GM11168 (cell line): ENCODE results near the gene PTPRA.
"Not testable (repeated sequence)": the region's sequence is repeated elsewhere in the genome, so short reads cannot be mapped to it uniquely, and the experiment has no call there.

Experiments
- in situ Hi-C: fragments of 300-500 bp; cut with MboI; formaldehyde crosslinking; loops from one replicate; pipeline ENCODE4 v1.12.0; 2022; ENCODE audit warnings: low sequenced_read_pairs; ENCODE audit not compliant: unreplicated experiment

PTPRA gene

DNA sequence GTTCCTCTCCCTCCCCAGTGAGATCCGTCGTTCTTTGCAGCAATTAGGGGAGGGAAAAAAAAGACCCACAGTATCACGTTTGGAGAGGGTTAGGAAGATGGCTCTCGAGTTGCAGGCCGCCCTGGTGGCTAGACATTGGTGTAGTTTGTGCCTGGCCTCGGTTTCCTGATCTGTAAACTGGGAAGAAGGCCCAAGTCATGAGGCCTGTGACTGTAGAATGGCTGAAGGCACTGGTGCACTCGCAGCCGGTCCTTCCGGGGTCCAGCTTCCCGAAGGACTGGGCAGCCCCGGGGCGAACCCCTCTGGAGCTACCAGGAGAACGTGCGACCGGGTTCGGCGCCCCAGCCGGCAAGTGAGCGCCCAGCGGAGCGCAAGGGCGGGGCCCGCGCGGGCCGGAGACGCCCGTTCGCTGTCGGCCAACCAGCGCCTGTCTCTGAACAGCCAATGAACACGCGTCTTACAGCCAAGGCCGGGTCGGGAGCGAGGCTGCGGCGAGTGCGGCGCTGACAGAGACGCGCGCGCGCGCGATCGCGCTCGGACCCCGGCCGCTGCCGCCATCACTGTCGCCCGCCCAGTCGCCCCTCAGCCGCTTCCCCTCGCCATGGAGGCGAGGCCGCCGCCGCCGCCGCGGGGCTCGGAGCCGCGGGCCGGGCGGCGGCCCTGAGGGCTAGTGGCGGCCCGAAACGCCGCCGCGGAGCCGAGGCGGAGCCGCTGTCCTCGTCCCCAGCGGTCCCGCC is at the start of gene PTPRA:
Gene PTPRA (plus strand): TSS at position 472 of the 737 bp plus-strand sequence. CDS start 90,797 bp downstream, outside the sequence.
- in situ Hi-C loops: no loop called here

DNA sequence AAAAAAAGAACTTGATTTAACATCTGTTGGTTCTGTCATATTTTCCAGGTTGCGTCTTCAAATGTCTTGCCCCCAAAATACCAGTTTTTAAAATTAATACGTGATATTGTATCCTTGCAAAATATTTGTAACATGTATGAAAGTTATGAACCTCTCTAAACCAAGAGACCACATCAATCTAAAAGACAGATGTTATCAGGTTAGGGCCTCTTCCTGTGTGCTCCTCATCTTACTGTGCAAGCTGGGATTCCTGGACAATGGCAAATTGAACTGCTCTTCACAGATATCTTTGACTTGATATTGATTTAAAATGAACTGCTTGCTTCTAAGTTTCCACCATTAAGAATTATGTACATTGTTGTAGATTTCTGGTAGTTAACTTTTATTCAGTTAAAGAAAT is 47.5 kb upstream of the PTPRA start:
- in situ Hi-C loops: no loop called here

GRCh38 chr20:2826655-2827054 is 46.6 kb upstream of the PTPRA start:
- in situ Hi-C loops: no loop called here

DNA sequence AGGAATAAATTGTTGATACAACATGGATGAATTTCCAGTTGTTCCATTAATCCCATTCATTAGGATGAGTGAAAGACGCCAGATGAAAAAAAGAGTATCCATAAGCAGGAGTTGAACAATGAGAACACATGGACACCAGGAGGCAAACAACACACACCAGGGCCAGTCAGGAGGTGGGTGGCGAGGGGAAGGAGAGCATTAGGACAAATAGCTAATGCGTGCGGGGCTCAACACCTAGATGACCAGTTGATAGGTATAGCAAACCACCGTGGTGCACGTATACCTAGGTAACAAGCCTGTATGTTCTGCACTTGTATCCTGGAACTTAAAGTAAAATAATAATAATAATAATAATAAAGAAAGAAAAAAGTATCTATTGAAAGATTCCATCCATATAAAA is 43.9 kb upstream of the PTPRA start:
- in situ Hi-C loops: no loop called here

GRCh38 chr20:2831206-2831605 is 42.1 kb upstream of the PTPRA start:
- in situ Hi-C loops: not testable (repeated sequence)

DNA sequence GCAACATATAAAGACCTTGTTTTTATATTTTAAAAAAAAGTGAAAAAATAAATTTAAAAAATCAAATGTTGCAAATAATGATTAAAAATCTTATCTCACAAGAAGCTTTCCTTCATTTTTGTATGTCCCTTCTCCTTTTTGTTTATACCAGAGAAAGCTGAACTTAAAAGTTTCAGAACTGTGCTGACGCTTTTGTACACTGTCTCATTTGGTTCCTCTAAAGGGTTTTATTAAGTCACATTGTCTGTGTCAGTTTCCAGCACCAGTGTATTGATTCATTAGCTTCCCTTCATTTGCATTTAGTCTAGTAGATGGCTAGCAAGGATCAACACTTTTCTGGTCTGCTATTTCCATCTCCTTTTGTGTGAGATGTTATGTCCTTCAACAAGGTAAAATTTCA is 39.5 kb upstream of the PTPRA start:
- in situ Hi-C loops: no loop called here

DNA sequence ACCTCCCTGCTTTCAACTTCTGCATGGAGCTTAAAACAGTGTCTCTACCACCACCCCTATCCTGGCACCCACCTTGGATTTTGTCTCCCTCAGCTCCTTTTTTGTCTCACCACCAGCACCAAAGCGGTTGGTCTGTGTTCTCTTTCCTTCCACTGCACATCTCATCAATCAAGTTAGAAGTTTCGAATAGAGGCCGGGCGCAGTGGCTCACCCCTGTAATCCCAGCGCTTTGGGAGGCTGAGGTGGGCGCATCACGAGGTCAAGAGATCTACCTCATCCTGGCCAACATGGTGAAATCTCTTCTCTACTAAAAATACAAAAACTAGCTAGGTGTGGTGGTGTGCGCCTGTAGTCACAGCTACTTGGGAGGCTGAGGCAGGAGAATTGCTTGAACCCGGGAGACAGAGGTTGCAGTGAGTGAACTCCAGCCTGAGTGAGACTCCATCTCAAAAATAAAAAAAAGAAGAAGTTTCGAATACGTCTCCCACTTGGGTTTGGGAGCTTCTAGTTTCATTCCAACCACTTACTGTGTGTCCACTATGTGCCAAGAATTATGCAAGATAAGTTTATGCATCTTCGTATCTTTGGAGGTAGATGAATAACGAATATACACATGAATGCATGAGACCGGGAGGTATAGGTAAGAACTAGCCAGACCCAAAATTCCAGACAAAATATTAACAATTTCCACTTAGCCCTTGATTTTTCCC is 38.7 kb upstream of the PTPRA start:
- in situ Hi-C loops: no loop called here

- in situ Hi-C loops: no loop called here
Observed at GRCh38 chr20:2835331-2835796, 37.9 kb upstream of the PTPRA start.

DNA sequence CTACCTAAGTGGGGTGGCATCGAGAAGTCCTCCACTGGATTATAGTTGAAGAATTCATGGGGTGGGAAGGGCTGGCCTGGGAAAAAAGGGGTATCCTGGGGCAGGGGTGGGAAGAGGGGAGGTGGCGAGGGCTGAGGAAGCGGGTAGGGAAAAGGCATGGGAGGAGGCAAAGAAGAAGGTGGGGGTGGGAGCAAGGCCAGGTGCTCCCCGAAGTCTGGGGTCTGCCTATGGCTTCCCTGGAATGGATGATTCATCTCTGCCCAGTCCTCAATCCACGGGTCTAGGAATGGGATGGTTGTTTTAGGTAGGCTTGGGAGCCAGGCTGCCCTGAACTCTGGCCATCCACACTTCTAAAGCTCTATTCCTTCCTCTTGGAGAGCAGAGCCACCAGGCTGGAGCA is 37.2 kb upstream of the PTPRA start:
- in situ Hi-C loops: no loop called here

- in situ Hi-C loops: no loop called here
Observed at GRCh38 chr20:2837221-2837960, 35.9 kb upstream of the PTPRA start.

DNA sequence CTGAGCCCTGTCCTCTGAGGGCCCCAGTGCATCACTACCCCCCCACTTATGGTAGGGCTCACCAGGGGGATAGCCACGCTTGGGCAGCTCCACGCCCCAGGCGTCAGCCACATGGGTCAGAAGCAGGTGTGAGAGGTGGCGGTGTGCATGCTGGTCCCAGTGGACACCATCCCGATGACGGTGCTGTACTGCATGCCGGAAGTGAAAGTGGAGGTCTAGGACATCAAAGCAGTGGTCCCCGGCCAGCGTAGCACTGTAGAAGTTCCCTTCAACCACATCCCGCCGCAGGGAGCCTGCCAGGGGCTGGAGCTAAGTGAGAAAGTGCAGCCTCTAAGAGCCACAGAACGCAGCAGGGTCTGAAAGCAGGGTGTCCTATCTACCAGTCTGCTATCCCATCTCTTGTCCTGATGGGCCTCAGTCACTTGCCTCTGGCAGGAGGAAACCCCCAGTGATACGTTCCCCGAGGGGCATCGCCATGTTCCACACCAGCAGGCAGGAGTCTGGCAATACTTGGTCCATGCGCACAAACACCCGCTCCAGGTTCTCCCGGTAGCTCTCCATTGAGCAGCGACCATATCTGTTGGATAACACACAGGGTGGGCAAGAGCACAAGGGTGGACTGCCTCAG is 35.0 kb upstream of the PTPRA start:
- in situ Hi-C loops: no loop called here

- in situ Hi-C loops: no loop called here
Observed at GRCh38 chr20:2838847-2839671, 34.2 kb upstream of the PTPRA start.

GRCh38 chr20:2839732-2840137 is 33.5 kb upstream of the PTPRA start:
- in situ Hi-C loops: no loop called here

DNA sequence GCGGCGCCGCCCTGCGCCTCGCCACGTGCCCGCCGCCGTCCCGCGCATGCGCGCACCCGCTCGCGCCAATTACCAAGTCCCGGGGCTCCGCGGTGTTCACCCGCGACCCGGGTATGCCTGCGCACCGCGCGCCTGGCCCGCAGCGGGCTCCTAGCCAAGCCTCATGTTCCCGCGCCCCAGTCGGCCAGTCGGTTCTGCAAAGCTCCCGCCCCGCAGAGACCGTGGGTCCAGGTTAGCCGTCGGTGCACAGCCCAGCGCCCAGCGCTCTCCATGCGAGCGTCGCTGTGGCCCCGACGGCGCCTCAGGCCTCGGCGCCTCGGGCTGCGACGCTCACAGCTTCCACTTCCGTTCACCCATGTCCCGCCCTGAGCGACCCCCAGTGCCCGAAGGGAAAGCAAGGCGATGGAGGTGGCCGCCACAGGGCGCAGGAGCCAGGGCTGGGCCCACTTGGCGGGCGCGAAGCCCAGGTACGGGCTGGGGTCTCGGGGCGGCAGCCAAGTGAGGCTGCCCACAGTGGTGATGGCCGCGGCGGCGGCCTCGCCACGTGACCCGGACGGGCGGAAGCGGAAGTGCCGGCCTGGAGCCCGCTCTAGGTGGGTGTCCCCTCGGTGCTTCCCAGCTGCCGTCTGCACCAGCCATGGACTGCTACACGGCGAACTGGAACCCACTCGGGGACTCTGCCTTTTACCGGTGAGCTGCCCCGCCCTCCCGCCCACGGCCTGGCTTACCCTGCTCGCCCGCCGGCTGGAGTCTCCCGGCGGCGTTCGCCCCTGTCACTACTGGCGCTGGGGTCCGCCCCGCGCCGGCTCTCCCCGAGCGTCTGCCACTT is 32.9 kb upstream of the PTPRA start, which contains the start of the genes PCED1A and VPS16:
Gene PCED1A (minus strand): TSS at position 518 of the 829 bp plus-strand sequence. CDS start 743 bp downstream, outside the sequence.
Gene VPS16 (plus strand): TSS at position 608 of the 829 bp plus-strand sequence. CDS start 30 bp downstream, at position 638.
- in situ Hi-C loops: no loop called here

DNA sequence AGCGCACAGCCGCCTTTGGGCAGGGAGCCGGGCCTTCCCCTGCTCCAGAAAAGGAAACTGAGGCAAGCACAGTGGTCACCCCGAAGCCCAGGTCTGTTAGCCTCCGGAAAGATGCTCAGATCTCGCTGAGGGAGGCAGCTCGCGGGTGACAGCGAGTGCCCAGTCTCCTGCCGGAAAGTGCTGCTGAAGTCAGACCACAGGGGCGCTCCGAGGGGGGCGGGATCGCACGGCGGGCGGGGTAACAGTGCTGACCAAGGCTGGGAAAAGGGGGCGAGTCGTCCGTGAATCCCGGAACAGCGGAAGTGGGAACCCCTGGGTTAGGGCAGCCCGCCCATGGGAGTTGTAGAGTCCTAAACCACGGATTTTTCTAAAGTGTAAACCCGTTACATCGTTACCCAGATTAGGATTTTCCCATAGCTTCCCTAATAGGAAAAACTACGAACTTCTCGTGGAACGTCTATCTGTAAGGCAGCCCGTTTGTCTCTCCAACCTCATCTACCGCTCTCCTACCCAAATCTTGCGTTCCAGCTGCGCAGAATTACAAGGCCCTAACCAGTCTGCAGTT is 32.2 kb upstream of the PTPRA start:
- in situ Hi-C loops: no loop called here

- in situ Hi-C loops: no loop called here
Observed at GRCh38 chr20:2845607-2846006, 27.7 kb upstream of the PTPRA start.

GRCh38 chr20:2846698-2847097 is 26.6 kb upstream of the PTPRA start:
- in situ Hi-C loops: no loop called here

DNA sequence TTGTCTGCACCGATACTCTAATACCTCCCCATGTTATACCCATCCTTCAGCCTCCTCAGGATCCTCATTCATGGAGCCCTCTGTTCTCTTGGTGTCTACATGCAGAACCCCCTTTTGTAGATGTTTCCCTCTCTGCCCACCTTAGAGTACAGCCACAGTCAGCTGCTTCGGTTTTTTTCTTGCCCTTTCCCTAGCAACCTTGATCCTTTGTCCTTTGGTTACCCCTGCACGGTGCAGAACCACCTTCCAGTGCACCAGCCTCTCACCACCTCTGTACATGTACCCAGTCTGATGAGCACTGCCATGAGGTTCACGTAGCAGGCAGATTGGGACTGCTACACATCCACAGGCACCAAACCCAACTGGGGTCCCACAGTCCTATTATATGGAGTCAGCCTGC is 25.5 kb upstream of the PTPRA start:
- in situ Hi-C loops: no loop called here
